IPS-20b (cell line): ENCODE results near the gene ZNF892.
"Not testable (repeated sequence)": the region's sequence is repeated elsewhere in the genome, so short reads cannot be mapped to it uniquely, and the experiment has no call there.

Experiments
- H3K27ac ChIP-seq: one replicate; pipeline ENCODE4 v1.5.1; 2013; ENCODE audit warnings: low read length
- H3K27me3 ChIP-seq: 2 replicates; pipeline ENCODE4 v1.6.1; 2013; ENCODE audit warnings: mild to moderate bottlenecking, low read length, inconsistent platforms; ENCODE audit not compliant: insufficient read depth
- H3K36me3 ChIP-seq: 2 replicates; pipeline ENCODE4 v1.6.1; 2013; ENCODE audit warnings: low read depth, mild to moderate bottlenecking, inconsistent platforms, low read length, moderate library complexity; ENCODE audit not compliant: insufficient read depth
- H3K4me1 ChIP-seq: 2 replicates; pipeline ENCODE4 v1.6.1; 2013; ENCODE audit warnings: mild to moderate bottlenecking, control low read depth, inconsistent platforms, low read length, moderate library complexity; ENCODE audit not compliant: insufficient read depth
- H3K4me3 ChIP-seq: 2 replicates; pipeline ENCODE4 v1.5.1; 2013; ENCODE audit warnings: mild to moderate bottlenecking, low read length, inconsistent platforms
- H3K9ac ChIP-seq: 2 replicates; pipeline ENCODE4 v1.6.1; 2013; ENCODE audit warnings: low read depth, mild to moderate bottlenecking, inconsistent platforms, low read length, moderate library complexity
- H3K9me3 ChIP-seq: 2 replicates; pipeline ENCODE4 v1.6.1; 2013; ENCODE audit warnings: mild to moderate bottlenecking, low read depth, low read length, inconsistent platforms; ENCODE audit not compliant: insufficient read depth

ZNF892 gene

GRCh38 chr2:95232232-95232631 is 24.9 kb downstream of the ZNF892 start:
- no peak overlapping the region for H3K9ac ChIP-seq
- peaks cover 12% of the 10 kb centered on the region; the same call in 1 of the 2 replicates for H3K9me3 ChIP-seq
- no peak overlapping the region for H3K4me3 ChIP-seq
- no peaks in the 10 kb centered on the region for H3K36me3 ChIP-seq
- no peaks in the 10 kb centered on the region for H3K4me1 ChIP-seq
- no peak overlapping the region for H3K27ac ChIP-seq
- no peaks in the 10 kb centered on the region for H3K27me3 ChIP-seq

- no peaks in the 10 kb centered on the region for H3K27me3 ChIP-seq
- no peak overlapping the region for H3K9ac ChIP-seq
- H3K9me3 ChIP-seq = peaks cover 12% of the 10 kb centered on the region; the same call in 1 of the 2 replicates
- H3K27ac ChIP-seq = no peak overlapping the region
- H3K4me3 ChIP-seq = no peak overlapping the region
- no peaks in the 10 kb centered on the region for H3K36me3 ChIP-seq
- no peaks in the 10 kb centered on the region for H3K4me1 ChIP-seq
These were observed 27.0 kb downstream of the ZNF892 start for GRCh38 chr2:95234286-95234785.

GRCh38 chr2:95234816-95235215 is 27.5 kb downstream of the ZNF892 start:
- no peak overlapping the region for H3K9ac ChIP-seq
- no peak overlapping the region for H3K27ac ChIP-seq
- no peaks in the 10 kb centered on the region for H3K36me3 ChIP-seq
- H3K4me3 ChIP-seq = no peak overlapping the region
- H3K4me1 ChIP-seq = no peaks in the 10 kb centered on the region
- peaks cover 14% of the 10 kb centered on the region; the same call in 1 of the 2 replicates for H3K9me3 ChIP-seq
- H3K27me3 ChIP-seq = no peaks in the 10 kb centered on the region

- Histone ChIP-seq H3K27me3 (no peaks in the 10 kb centered on the region), H3K27ac (no peak overlapping the region), H3K4me3 (no peak overlapping the region), H3K9ac (no peak overlapping the region), H3K9me3 (peaks cover 43% of the 10 kb centered on the region), H3K36me3 (no peaks in the 10 kb centered on the region), H3K4me1 (no peaks in the 10 kb centered on the region)
These were observed 30.8 kb downstream of the ZNF892 start for GRCh38 chr2:95238131-95238530.

GRCh38 chr2:95240091-95240490 is 32.8 kb downstream of the ZNF892 start:
- H3K27me3 ChIP-seq = no peaks in the 10 kb centered on the region
- H3K9me3 ChIP-seq = peaks cover 44% of the 10 kb centered on the region
- no peak overlapping the region for H3K9ac ChIP-seq
- no peak overlapping the region for H3K4me3 ChIP-seq
- H3K36me3 ChIP-seq = no peaks in the 10 kb centered on the region
- no peaks in the 10 kb centered on the region for H3K4me1 ChIP-seq
- no peak overlapping the region for H3K27ac ChIP-seq

- peaks cover 43% of the 10 kb centered on the region for H3K9me3 ChIP-seq
- H3K27me3 ChIP-seq = no peaks in the 10 kb centered on the region
- no peaks in the 10 kb centered on the region for H3K4me1 ChIP-seq
- H3K4me3 ChIP-seq = no peak overlapping the region
- no peak overlapping the region for H3K9ac ChIP-seq
- no peaks in the 10 kb centered on the region for H3K36me3 ChIP-seq
- H3K27ac ChIP-seq = no peak overlapping the region
These were observed 33.2 kb downstream of the ZNF892 start for GRCh38 chr2:95240556-95240955.

GRCh38 chr2:95242084-95242483 is 34.8 kb downstream of the ZNF892 start:
- not testable (repeated sequence) for H3K4me3 ChIP-seq
- H3K9me3 ChIP-seq = peaks cover 38% of the 10 kb centered on the region

More at GRCh38 chr2:95242084-95242483, 34.8 kb downstream of the ZNF892 start:
- H3K36me3 ChIP-seq, H3K27ac ChIP-seq, H3K4me1 ChIP-seq, H3K27me3 ChIP-seq, H3K9ac ChIP-seq: not testable (repeated sequence)
